GM03348 (cell line): Measurements from ENCODE around the gene CPVL.
A peak's percentile ranks its signal among the peaks of the same experiment; 100 is the strongest.
"Not testable (repeated sequence)": the region's sequence is repeated elsewhere in the genome, so short reads cannot be mapped to it uniquely, and the experiment has no call there.

ENCODE experiments used
- DNase-seq: peaks from one replicate; pipeline ENCODE4 v3.0.0; 2012; ENCODE audit warnings: low spot score

Gene CPVL

DNA sequence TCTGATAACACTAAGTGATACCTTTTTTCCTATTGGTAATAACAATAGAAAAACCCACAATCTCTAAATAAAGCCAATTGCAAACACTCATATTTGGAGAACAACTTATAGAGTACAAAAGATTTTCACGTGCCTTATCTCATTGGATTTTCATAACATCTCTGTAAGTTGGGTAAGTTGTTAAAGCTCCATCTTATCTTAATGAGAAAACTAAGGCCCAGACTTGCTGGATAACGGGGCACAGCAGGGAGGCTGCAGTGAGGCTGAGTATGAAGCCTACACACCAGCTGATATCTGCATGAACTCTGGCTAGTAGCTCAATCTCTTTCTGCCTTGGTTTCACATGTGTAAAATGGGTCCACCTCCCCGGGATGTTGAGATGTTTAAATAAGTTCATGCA is 26.8 kb downstream of the CPVL start:
- no peak for DNase-seq

GRCh38 chr7:29116361-29117200 is 29.8 kb downstream of the CPVL start:
- no peak for DNase-seq

DNA sequence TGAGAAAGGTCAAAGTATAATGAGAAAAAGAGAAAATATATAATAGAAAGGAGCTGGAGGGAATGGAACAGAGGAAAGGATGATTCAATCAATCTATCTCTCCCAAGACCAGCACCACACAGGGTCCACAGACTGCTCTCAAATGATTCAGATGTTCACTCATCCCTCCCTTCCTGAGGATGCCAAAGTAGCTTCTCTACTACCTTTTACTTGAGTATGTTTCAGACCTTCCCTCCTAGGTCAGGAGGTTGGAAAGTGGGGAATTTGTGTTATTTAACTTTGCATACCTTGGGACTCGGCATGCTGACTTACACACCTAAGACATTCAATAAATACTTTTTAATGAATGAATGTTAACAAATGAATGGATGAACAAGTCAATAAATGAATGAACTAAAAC is 30.6 kb downstream of the CPVL start:
- DNase-seq: no peak

DNA sequence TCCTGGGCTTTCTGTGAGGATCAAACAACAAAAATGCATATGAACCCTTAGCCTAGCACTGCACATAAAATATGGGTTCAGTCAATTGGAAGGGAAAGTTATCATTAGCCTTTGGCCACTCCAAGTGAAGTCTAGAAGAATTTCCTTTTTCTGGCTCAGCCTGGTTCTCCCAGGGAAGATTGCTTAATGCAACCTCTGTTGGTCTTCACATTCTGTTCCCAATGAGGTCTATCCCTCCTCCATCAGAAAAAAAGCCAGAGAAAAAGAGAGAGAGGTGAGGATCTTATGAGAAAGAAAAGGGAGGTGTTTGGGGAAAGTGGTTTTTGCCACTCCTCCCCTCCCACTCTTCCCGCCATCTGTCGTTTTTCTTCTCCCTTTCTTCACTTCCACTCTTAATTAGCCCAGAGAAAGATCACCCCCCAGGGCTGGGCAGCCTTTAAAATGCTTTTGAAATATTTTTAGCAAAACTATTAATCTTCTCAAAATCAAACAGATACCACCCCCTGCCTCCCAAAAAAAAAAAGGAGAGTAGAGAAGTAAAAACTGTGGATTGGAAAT is 31.1 kb downstream of the CPVL start:
- DNase-seq: no peak

DNA sequence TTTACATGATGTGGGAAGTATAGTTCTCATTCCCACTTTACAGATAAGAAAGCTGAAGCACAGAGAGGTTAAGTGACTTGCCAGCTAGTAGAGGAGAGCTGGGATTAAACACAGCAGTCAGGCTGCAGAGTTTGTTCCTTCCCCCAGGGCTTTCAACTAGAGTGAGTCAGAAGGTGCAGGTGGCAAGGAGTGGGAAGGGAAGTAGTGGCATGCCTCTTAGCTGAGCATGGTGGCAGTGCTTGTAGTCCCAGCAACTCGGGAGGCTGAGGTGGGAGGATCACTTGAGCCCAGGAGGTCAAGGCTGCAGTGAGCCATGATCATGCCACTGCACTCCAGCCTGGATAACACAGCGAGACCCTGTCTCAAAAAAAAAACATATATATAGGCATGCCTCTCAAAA is 32.1 kb downstream of the CPVL start:
- DNase-seq: not testable (repeated sequence)

GRCh38 chr7:29113384-29114102 is 32.8 kb downstream of the CPVL start:
- DNase-seq: peak; percentile 43

DNA sequence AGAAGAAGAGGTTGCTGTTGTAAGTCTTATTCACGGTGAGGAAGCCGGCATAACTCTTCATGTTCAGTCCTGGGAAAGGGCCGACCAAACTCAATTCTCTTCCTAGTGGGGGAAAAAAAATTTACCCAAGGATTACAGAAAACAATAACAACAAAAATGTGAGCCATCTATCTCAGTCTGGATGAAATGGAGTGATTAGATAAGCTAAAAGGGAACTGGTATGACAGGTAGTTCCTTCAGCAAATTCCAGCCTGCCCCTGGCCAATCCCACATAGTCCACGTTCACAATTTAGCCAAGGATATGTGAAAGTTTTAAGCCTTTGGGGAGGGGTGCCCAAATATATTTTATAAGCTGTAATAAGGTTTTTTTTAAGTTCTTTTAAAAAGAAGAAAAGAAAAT is 33.6 kb downstream of the CPVL start:
- no peak for DNase-seq

GRCh38 chr7:29109899-29110298 is 36.4 kb downstream of the CPVL start:
- DNase-seq: no peak

DNA sequence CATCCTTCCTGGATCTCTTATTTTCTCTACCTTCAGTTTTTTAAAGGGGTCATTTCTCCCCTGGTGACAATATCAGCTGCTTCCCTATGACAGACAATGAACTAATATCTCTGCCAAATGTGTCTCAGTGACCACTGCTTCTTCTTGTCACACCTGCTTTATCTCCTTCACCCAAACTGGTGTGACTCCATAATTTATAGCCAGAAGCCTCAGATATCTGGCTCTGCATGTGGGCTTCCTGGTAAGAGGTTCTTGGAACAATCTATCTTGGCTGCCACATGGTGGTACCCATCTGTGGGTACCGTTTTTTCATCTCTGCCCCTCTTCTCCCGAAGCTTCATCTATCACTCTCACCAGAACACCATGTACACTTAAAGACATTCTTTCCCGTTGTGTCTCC is 37.0 kb downstream of the CPVL start:
- no peak for DNase-seq

DNA sequence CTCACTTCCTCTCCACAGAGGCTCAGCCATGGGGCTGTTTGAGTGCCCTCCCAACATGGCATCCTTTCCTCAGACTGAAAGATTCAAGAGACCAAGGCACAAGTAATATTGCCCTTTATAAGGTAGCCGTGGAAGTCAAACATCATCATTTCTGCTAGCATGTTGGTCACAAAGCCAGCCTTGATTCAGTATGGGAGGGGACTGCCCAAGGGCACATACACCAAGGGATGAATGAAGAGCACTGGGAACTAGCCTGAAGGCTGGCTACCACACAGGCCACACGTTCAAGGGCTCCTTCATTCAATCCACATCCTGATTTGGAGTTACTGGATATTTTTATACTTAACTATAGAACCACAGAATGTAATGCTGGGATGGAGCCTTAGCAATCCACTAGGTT is 39.3 kb downstream of the CPVL start:
- DNase-seq: no peak

- no peak for DNase-seq
Observed at GRCh38 chr7:29106669-29106988, 39.7 kb downstream of the CPVL start.

DNA sequence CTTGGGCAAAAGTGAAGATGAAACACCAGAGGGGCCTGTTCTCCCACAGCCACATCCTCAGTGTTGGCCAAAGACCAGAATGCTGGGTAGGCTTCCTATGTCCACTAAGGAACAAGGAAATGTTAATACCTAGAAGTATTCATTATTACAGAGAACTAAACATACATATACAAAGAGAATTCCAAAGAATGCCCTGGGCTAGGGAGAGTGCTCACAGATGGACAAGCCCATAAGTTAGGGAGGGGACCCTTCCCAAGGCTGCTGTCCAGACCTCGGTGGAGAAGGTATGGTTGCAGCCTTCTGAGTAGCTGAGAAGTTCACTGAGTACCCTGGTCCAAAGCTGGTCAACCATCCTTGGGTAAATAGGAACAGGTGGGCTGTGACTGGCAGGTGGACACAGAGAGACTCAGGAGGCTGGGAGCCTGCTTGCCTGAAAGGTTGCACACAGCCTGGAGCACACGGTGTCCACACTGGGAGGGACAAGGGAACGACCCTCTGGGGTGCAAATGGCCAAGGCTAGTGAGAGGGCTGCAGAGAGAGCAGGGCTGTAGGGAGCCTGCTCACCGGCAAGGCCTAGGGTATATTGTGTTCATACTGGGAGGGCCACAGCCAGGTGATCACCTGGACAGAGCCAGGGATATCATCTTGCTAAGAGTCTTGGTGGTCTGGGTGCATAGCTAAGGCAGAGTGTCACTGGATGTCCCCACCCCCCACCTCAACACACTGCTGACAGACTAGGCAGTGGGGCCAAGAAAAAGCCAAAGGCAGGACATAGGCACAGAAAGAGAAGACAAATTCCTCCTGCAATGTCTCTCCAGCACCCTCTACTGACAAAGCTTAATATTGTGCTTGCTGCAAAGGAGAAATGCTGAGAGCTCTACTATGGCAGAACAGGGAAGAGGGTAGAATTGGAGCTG is 40.3 kb downstream of the CPVL start:
- peak; percentile 70 for DNase-seq

DNA sequence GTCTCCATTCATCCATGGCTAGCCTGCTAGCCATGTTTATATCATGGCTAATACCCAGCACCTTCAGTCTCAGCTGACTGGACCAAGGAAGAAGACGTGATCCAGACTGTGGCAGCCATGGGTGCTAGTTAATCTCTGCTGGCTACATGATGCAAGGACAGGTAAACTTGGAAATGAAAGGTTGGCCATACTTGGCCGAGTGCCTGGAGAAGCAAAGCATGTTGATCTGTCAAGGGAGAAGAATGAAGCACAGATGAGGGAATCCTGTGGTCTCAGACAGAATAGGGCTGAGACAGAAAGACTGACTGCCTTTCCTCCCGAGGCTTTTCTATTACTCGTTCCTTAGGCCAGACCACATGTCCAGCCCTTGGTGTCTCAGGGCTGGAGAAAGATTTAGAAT is 41.1 kb downstream of the CPVL start:
- no peak for DNase-seq

DNA sequence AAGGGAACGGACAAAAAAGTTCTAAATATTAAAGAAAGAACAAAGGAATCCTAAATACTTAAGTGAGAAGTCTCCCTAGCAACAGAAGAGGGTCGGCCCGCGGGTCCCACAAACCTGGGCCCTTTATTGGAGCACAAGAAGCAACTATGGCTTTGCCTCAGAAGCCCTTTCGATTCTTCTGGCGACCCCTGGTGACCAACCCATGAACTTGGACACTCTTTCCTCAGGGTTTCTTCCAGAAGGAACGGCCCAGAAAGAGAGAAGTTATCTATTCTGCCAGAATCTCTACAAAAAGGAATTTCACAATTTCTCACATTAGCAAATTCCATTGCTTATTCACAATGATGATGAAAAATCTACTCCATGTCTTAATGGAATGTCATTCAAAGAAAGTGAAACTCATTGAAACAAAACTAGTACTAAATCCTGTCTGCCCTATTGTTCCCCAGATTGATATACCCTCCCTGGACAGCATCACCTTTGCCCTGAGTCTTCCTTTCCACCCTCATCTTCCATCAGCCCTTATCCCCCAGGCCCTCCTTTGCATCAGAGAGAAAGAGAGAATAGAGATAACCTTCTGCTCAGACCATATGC is 43.7 kb downstream of the CPVL start:
- peak; percentile 72 for DNase-seq

- no peak for DNase-seq
Observed at GRCh38 chr7:29100924-29101323, 45.4 kb downstream of the CPVL start.

GRCh38 chr7:29099896-29100847 is 46.2 kb downstream of the CPVL start:
- DNase-seq: no peak

GRCh38 chr7:29096446-29096730 is 49.9 kb downstream of the CPVL start:
- DNase-seq: no peak

DNA sequence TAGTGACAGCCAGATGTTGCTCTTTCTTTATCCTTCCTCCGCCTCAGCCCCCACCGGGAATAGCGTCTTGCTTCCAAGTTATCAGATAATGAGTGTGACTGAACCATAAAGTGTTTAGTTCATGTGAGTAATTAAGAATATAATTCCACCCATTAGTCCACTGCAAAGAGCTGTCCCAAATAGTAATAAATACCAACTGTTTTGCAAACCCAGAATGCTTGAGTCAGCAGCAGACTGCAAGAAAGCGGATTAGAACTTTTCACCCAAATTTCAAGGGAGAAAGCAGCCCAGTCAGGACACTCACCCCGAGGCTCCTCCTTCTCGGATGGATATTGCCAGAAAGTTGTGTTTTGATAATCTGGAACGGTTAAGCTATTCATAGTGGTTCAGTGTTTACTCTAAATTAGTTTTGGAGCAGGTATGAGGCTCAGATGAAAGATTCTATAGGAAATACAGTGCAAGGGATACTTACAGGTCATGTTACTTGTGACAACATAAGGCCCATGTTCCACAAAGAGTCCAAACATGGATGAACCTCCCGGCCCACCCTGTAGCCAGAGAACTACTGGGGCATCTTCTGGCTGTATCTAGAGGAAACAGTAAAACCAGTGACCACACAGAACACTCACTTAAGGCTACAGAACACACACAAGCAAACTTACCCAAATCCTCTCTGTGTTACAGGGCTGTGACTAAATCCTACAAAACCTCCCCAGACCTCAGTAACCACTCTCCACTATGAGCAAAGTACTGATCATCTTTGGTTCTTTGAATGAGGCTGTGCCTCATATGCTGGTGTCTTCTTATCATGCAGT is 50.5 kb downstream of the CPVL start:
- DNase-seq: no peak

GRCh38 chr7:29093091-29093490 is 53.2 kb downstream of the CPVL start:
- DNase-seq: not testable (repeated sequence)

DNA sequence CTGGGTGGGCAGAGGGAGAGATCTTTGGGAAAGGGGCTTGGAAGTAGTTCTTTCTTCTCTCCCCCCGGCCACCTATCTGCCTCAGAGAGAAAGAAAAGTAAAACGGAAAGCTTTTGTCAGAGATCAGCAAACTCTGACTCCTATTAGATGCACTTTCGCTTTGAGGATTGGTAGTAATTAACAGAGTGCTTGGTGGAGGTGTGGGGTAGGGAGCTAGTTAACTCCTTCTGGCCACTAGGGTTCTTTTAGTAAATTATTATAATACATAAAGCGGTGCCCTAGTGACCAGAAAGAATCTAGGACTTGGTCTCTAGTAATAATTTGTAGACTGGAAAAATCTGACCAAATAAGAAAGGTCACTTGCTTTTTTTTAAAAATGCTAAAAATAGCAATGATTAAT is 54.6 kb downstream of the CPVL start:
- DNase-seq: peak; percentile 28
